Body of pancreas (tissue), 4 donors: ENCODE data around the gene CPNE2.

Experiments used
- POLR2A ChIP-seq, 3 donors: fragments of 450-650 bp; IDR thresholded peaks; one replicate each; pipeline ENCODE4 v1.6.1; 2016; ENCODE audit warnings: antibody characterized with exemption in 3 of 3, mild to moderate bottlenecking in 2 of 3
- TF ChIP-seq, protein P1 (sequence below), 7 experiments: fragments of 450-650 bp in 4 of 7; fragments of 200-600 bp in 3 of 7; sonication (generic) in 3 of 7; IDR thresholded peaks; one replicate each; pipeline ENCODE4 v1.5.1; 2016 to 2019; ENCODE audit warnings: antibody characterized with exemption in 7 of 7

DNA sequence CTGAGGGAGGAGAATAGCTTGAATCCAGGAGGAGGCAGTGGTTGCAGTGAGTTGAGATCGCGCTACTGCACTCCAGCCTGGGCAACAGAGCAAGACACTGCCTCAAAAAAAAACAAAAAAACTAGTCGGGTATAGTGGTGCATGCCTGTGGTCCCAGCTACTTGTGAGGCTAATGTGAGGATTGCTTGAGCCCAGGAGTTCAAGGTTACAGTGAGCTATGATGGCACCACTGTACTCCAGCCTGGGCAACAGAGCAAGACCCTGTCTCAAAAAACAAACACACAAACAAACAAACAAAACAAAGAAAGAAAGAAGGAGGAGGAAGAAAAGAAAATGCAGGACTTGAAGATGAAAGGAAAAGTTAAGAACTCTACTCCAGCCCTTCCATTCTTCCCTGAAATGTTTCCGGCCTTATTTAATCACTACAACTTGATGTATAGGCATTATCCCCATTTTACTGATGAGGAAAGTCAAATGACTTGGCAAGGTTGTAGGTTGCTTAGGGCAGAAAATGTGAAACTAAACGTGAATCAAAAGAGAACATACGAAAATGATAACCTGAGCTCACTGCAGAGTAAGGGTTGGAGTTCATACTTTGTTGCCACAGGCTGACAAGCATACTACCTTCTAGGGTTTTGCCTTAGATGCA lies 63.4 kb downstream of the CPNE2 start:
- TF ChIP-seq POLR2A (IDR thresholded peaks at IDR 0.05) = no peak
- TF ChIP-seq, protein P1, sequence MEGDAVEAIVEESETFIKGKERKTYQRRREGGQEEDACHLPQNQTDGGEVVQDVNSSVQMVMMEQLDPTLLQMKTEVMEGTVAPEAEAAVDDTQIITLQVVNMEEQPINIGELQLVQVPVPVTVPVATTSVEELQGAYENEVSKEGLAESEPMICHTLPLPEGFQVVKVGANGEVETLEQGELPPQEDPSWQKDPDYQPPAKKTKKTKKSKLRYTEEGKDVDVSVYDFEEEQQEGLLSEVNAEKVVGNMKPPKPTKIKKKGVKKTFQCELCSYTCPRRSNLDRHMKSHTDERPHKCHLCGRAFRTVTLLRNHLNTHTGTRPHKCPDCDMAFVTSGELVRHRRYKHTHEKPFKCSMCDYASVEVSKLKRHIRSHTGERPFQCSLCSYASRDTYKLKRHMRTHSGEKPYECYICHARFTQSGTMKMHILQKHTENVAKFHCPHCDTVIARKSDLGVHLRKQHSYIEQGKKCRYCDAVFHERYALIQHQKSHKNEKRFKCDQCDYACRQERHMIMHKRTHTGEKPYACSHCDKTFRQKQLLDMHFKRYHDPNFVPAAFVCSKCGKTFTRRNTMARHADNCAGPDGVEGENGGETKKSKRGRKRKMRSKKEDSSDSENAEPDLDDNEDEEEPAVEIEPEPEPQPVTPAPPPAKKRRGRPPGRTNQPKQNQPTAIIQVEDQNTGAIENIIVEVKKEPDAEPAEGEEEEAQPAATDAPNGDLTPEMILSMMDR (IDR thresholded peaks at IDR 0.05) = no peak
